Calu3 (cell line): ENCODE measurements around the gene KRT83. TPM values are rescaled to one million over a fixed set of nuclear protein-coding genes. Genes with fewer than 3 reads are reported as not detected.

Experiments used
- BruUV-seq: library from RNA; stranded (reverse); fragments of 400-500 nt; replicated peaks from 2 replicates; lab custom pipeline; 2021; lab: Mats Ljungman, UMichigan
- CTCF ChIA-PET: fragments of 300-600 bp; sonication (Branson Sonifier 250); formaldehyde crosslinking; loops from one replicate; lab custom pipeline; 2022; ENCODE audit warnings: antibody characterized with exemption; lab: Charles Lee
- DNase-seq: peaks from one replicate; pipeline ENCODE4 v3.0.0; 2022
- H3K27ac Mint-ChIP-seq: one replicate; pipeline ENCODE4 v1.8.0; 2022; ENCODE audit warnings: mixed read lengths; ENCODE audit not compliant: unreplicated experiment
- H3K27me3 Mint-ChIP-seq: one replicate; pipeline ENCODE4 v1.8.0; 2022; ENCODE audit warnings: mixed read lengths; ENCODE audit not compliant: unreplicated experiment
- H3K36me3 Mint-ChIP-seq: one replicate; pipeline ENCODE4 v1.8.0; 2022; ENCODE audit warnings: mild to moderate bottlenecking, moderate library complexity, mixed read lengths; ENCODE audit not compliant: insufficient read depth, unreplicated experiment
- H3K4me1 Mint-ChIP-seq: one replicate; pipeline ENCODE4 v1.8.0; 2022; ENCODE audit warnings: mild to moderate bottlenecking, low read depth, mixed read lengths; ENCODE audit not compliant: unreplicated experiment
- H3K4me3 Mint-ChIP-seq: one replicate; pipeline ENCODE4 v1.8.0; 2022; ENCODE audit warnings: mild to moderate bottlenecking, low read depth, moderate library complexity, mixed read lengths; ENCODE audit not compliant: unreplicated experiment
- H3K9me3 Mint-ChIP-seq: one replicate; pipeline ENCODE4 v1.8.0; 2022; ENCODE audit warnings: low read depth, mixed read lengths; ENCODE audit not compliant: unreplicated experiment
- intact Hi-C: fragments of 100-400 bp; cut with micrococcal nuclease; formaldehyde crosslinking; loops from one replicate; pipeline ENCODE4 v1.10.0; 2022; ENCODE audit not compliant: unreplicated experiment
- total RNA-seq: library from RNA; stranded (reverse); gene quantifications from 2 replicates; pipeline ENCODE4 v1.2.3, GENCODE V29; 2022
- TF ChIP-seq, protein P1 (sequence below): fragments of 200-600 bp; IDR thresholded peaks from one replicate; pipeline ENCODE4 v1.8.0; 2022; ENCODE audit warnings: antibody characterized with exemption; ENCODE audit not compliant: unreplicated experiment

The KRT83 gene
- total RNA-seq, 1 experiment from 2014 or later: not detected

DNA sequence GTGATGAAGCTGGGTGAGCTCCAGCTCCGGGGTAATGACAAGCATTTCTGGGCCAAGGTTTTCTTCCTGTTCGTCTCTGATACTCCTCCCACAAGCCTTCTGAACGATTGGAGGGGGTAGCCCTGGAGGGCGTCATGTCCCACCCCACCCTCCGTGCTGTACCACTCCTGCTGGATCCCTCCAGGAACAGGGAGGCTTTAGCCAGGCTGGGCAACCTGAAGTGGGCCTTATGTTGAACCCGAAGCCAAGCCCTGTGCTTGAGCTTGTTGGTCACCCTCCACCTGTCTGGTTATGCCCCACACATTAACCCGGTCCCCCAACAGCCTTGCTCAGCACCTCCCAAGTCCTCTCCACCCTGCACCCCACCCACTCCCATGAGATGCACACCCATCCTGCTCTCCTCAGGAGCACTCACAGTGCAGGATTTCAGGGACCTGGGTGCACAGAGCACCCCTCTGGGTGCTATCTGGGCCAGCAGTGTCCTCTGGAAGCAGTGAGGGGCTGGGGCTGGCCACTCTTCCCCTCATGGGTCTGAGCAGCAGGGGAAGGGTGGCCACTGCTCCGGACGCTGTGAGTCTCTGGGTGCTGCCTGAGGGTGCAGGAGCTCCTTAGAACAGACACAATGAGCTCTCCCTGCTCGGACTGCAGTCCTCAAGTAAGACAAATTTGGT is 6.8 kb upstream of the KRT83 start:
- no peaks in the 10 kb centered on the region for H3K36me3 Mint-ChIP-seq
- H3K27me3 Mint-ChIP-seq: peaks cover 13% of the 10 kb centered on the region
- DNase-seq: no peak
- no peak overlapping the region for H3K4me3 Mint-ChIP-seq
- H3K4me1 Mint-ChIP-seq: peaks cover 23% of the 10 kb centered on the region
- intact Hi-C loops: loop anchor here (2.0 to 10.0 kb wide), 2 partner anchors 83 to 171 kb away; no protein-coding TSS in a partner anchor
- H3K27ac Mint-ChIP-seq: peak overlapping the region; percentile 64
- no TSS peak for BruUV-seq
- peaks cover 3% of the 10 kb centered on the region for H3K9me3 Mint-ChIP-seq
- TF ChIP-seq, protein P1, sequence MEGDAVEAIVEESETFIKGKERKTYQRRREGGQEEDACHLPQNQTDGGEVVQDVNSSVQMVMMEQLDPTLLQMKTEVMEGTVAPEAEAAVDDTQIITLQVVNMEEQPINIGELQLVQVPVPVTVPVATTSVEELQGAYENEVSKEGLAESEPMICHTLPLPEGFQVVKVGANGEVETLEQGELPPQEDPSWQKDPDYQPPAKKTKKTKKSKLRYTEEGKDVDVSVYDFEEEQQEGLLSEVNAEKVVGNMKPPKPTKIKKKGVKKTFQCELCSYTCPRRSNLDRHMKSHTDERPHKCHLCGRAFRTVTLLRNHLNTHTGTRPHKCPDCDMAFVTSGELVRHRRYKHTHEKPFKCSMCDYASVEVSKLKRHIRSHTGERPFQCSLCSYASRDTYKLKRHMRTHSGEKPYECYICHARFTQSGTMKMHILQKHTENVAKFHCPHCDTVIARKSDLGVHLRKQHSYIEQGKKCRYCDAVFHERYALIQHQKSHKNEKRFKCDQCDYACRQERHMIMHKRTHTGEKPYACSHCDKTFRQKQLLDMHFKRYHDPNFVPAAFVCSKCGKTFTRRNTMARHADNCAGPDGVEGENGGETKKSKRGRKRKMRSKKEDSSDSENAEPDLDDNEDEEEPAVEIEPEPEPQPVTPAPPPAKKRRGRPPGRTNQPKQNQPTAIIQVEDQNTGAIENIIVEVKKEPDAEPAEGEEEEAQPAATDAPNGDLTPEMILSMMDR: no peak
- CTCF ChIA-PET: interaction anchor here (0.7 to 2.6 kb wide), 16 partner anchors 17 to 556 kb away, joined by 3 to 20 read pairs (median 4); partner anchors contain the start of gene KRT80

- Mint-ChIP-seq H3K36me3 (no peaks in the 10 kb centered on the region), H3K4me3 (no peak overlapping the region), H3K27me3 (peaks cover 11% of the 10 kb centered on the region), H3K4me1 (peaks cover 23% of the 10 kb centered on the region), H3K27ac (peak overlapping the region; percentile 64), H3K9me3 (peaks cover 3% of the 10 kb centered on the region)
- TF ChIP-seq, protein P1: peak; percentile 86
- BruUV-seq: no TSS peak
- peak; percentile 86 for DNase-seq
- CTCF ChIA-PET: interaction anchor here (0.7 to 2.6 kb wide), 16 partner anchors 16 to 557 kb away, joined by 3 to 20 read pairs (median 4); partner anchors contain the start of gene KRT80
- intact Hi-C loops: loop anchor here (2.0 to 10.0 kb wide), 2 partner anchors 82 to 170 kb away; no protein-coding TSS in a partner anchor
Observed at GRCh38 chr12:52327052-52327829, 6.0 kb upstream of the KRT83 start.

DNA sequence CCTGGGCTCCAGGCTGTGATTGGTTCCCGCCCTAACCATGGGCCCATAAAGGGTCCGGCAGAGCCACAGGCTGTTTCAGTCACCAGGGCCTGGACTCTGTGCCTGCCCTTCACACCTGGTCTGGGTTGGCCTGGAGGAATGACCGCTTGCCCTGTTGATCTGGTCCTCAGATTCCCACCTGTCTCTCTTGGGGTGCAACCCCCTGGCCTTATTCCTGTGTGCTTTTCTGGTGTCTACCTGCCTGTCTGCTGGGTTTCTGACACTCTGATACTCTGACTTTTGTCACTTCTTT is 2.9 kb upstream of the KRT83 start:
- TF ChIP-seq, protein P1: no peak
- DNase-seq: no peak
- CTCF ChIA-PET: no interaction called here
- H3K27me3 Mint-ChIP-seq: no peaks in the 10 kb centered on the region
- no peak overlapping the region for H3K27ac Mint-ChIP-seq
- H3K36me3 Mint-ChIP-seq: no peaks in the 10 kb centered on the region
- no peaks in the 10 kb centered on the region for H3K9me3 Mint-ChIP-seq
- intact Hi-C loops: loop anchor here (10.0 kb wide), 1 partner anchor 79 kb away; no protein-coding TSS in a partner anchor
- peaks cover 23% of the 10 kb centered on the region for H3K4me1 Mint-ChIP-seq
- no peak overlapping the region for H3K4me3 Mint-ChIP-seq
- no TSS peak for BruUV-seq

DNA sequence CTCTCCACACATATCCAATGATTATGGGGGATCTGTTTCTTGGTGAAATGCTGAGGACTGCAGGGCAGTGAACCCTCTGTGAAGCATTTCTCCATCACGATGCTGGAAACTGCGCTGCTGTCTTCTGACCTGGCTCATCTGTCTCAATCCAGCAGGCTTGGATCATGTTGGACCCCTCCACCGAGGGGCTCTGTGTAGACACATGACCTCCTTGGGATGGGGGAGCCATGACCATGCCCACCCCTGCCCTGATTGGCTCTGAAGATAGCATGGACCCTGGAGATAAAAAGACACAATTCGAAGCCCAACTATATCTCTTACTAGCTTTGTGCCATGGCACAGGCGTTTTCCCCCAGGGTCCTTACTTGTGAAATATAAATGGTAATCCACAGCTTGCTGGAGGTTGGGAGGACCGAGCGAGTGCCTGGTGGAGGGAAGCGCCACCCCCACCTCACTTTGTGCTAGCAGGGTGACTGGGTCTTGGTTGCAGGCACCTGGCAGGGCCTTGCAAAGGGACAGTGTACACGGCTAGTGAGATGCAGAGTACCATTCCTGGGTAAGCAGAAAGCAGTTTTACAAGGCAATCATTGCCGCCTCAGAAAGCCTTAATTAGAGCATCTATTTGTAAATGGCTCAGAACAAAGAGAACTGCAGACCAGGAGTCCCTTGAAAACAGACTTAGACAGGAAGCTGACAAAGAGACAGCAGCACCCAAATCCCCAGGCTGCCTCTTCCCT is 2.4 kb upstream of the KRT83 start:
- H3K27me3 Mint-ChIP-seq: no peaks in the 10 kb centered on the region
- H3K9me3 Mint-ChIP-seq: no peaks in the 10 kb centered on the region
- BruUV-seq: no TSS peak
- intact Hi-C loops: loop anchor here (10.0 kb wide), 1 partner anchor 79 kb away; no protein-coding TSS in a partner anchor
- H3K4me1 Mint-ChIP-seq: peaks cover 23% of the 10 kb centered on the region
- TF ChIP-seq, protein P1: no peak
- no peak for DNase-seq
- no peaks in the 10 kb centered on the region for H3K36me3 Mint-ChIP-seq
- no peak overlapping the region for H3K27ac Mint-ChIP-seq
- no peak overlapping the region for H3K4me3 Mint-ChIP-seq
- CTCF ChIA-PET: interaction anchor here (0.6 kb wide), 1 partner anchor 12 kb away, joined by 4 read pairs; no protein-coding TSS in a partner anchor
